ENCODE data around the gene RFWD3. TPM values are rescaled to one million over a fixed set of nuclear protein-coding genes. Genes with fewer than 3 reads are reported as not detected.

Gene RFWD3
- total RNA-seq, 1 donor from 2014 or later: 48.4 TPM

DNA sequence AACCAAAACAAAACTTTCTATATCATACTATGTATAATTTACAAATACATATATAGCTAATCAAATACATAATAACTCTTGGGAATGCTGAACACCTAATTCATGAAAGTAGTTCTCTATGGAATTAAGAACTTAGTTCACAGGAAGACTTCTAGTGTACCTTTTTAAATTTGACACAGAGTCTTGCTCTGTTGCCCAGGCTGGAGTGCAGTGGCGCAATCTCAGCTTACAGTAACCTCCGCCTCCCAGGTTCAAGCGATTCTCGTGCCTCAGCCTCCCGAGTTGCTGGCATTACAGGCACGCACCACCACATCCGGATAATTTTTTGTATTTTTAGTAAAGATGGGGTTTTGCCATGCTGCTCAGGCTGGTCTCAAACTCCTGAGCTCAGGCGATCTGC, 24.7 kb downstream of the RFWD3 start:
- Mint-ChIP-seq H3K9me3 (ENCODE audit: low read depth) (no peaks in the 10 kb centered on the region), H3K4me1 (ENCODE audit: low read depth) (no peaks in the 10 kb centered on the region), H3K27me3 (no peaks in the 10 kb centered on the region), H3K36me3 (ENCODE audit: insufficient read depth) (peaks cover 7% of the 10 kb centered on the region), H3K27ac (no peak overlapping the region), H3K4me3 (ENCODE audit: low read depth) (no peak overlapping the region)
- no peak for DNase-seq (ENCODE audit: low spot score, unreplicated experiment)
- no peak for TF ChIP-seq CTCF (IDR thresholded peaks at IDR 0.05; ENCODE audit: unreplicated experiment)

GRCh38 chr16:74637742-74638453, 28.8 kb downstream of the RFWD3 start:
- no peak for DNase-seq (ENCODE audit: low spot score, unreplicated experiment)
- Mint-ChIP-seq H3K9me3 (ENCODE audit: low read depth) (no peaks in the 10 kb centered on the region), H3K4me3 (ENCODE audit: low read depth) (no peak overlapping the region), H3K27me3 (no peaks in the 10 kb centered on the region), H3K4me1 (ENCODE audit: low read depth) (peaks cover 5% of the 10 kb centered on the region), H3K27ac (peak overlapping the region; percentile 7), H3K36me3 (ENCODE audit: insufficient read depth) (peaks cover 10% of the 10 kb centered on the region)
- no peak for TF ChIP-seq CTCF (IDR thresholded peaks at IDR 0.05; ENCODE audit: unreplicated experiment)

DNA sequence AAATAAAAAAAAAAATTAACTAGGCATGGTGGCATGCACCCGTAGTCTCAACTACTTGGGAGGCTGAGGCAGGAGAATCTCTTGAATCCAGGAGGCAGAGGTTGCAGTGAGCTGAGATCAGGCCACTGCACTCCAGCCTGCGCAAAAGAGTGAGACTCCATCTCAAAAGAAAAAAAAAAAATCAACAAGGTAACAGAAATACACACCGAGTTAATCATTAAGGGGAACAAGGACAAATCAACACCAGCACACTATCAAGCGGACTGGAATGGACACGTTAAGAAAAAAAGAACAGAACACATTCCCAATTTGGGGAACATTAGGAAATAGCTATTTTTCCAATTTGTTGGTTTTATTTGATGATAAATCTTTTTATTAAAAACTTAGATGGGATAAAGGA, 31.4 kb downstream of the RFWD3 start:
- Mint-ChIP-seq H3K27ac (peak overlapping the region; percentile 35), H3K4me3 (ENCODE audit: low read depth) (no peak overlapping the region), H3K36me3 (ENCODE audit: insufficient read depth) (peaks cover 13% of the 10 kb centered on the region), H3K9me3 (ENCODE audit: low read depth) (no peaks in the 10 kb centered on the region), H3K4me1 (ENCODE audit: low read depth) (peaks cover 5% of the 10 kb centered on the region), H3K27me3 (no peaks in the 10 kb centered on the region)
- TF ChIP-seq CTCF (IDR thresholded peaks at IDR 0.05; ENCODE audit: unreplicated experiment): no peak
- no peak for DNase-seq (ENCODE audit: low spot score, unreplicated experiment)

- H3K36me3 Mint-ChIP-seq (ENCODE audit: insufficient read depth): peaks cover 20% of the 10 kb centered on the region
- no peak overlapping the region for H3K27ac Mint-ChIP-seq
- peaks cover 5% of the 10 kb centered on the region for H3K4me1 Mint-ChIP-seq (ENCODE audit: low read depth)
- no peak overlapping the region for H3K4me3 Mint-ChIP-seq (ENCODE audit: low read depth)
- no peaks in the 10 kb centered on the region for H3K27me3 Mint-ChIP-seq
- TF ChIP-seq CTCF (IDR thresholded peaks at IDR 0.05; ENCODE audit: unreplicated experiment): no peak
- no peaks in the 10 kb centered on the region for H3K9me3 Mint-ChIP-seq (ENCODE audit: low read depth)
- no peak for DNase-seq (ENCODE audit: low spot score, unreplicated experiment)
These were observed 33.0 kb downstream of the RFWD3 start for GRCh38 chr16:74633686-74634085.

- H3K9me3 Mint-ChIP-seq (ENCODE audit: low read depth): no peaks in the 10 kb centered on the region
- H3K27me3 Mint-ChIP-seq: no peaks in the 10 kb centered on the region
- peak overlapping the region; percentile 93 for H3K27ac Mint-ChIP-seq
- no peak overlapping the region for H3K4me3 Mint-ChIP-seq (ENCODE audit: low read depth)
- no peak for DNase-seq (ENCODE audit: low spot score, unreplicated experiment)
- TF ChIP-seq CTCF (IDR thresholded peaks at IDR 0.05; ENCODE audit: unreplicated experiment): no peak
- H3K4me1 Mint-ChIP-seq (ENCODE audit: low read depth): no peaks in the 10 kb centered on the region
- H3K36me3 Mint-ChIP-seq (ENCODE audit: insufficient read depth): peaks cover 27% of the 10 kb centered on the region
These were observed 39.0 kb downstream of the RFWD3 start for GRCh38 chr16:74627506-74628220.

Data from progenitor cell of endocrine pancreas (in vitro differentiated cells).